GM18502 (cell line): ENCODE measurements around the gene TPRN.

Experiments
- ATAC-seq: cut with Tn5 transposase; IDR thresholded peaks from one replicate; pipeline ENCODE4 v1.9.1; 2021; ENCODE audit warnings: mild to moderate bottlenecking; ENCODE audit not compliant: unreplicated experiment, poor library complexity

Gene TPRN

DNA sequence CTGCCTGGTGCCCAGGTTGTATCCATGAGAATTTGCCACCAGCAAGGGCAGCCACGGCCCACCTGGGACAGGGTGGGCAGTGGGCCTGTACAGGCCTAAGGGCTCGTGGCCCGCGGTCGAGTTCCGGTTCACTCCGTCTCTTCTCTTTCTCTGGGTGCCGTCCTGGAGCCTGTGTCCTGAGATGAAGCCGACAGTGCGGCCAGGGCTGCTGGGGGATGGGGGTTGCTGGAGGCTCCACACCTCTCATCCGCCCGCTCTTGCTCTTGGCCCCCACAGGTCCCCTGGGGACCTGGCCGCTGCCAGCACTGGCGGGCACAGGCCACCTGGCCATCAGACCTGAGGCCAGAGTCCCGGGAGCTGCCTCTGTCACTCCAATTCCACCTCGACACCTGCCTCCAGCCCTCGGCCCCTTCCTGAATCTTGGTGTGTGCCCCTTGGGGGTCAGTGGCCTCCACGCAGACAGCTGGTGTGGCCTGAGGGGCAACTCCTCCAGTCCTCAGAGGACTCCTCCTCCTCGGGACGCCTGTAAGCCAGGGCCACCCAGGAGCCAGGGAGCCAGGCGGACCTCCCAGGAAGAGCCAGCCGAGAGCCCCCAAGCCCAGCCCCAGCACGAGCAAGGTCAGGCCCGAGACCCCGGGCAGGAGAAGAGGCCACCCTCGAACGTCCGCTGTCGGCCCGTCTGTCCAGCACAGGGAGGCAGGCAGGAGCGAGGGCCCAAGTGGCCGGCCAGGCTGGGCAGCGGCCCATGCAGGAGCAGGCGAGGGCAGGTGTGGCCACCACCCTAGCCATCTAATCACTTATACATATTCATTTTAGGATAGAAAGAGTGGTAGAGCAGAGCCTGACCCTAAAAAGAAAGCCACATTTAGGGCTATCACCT, 35.9 kb downstream of the TPRN start:
- no peak for ATAC-seq

GRCh38 chr9:137163805-137164204, 36.7 kb downstream of the TPRN start:
- ATAC-seq: no peak

GRCh38 chr9:137163365-137163715, 37.2 kb downstream of the TPRN start:
- ATAC-seq: no peak

GRCh38 chr9:137162505-137163364, 37.8 kb downstream of the TPRN start:
- no peak for ATAC-seq

DNA sequence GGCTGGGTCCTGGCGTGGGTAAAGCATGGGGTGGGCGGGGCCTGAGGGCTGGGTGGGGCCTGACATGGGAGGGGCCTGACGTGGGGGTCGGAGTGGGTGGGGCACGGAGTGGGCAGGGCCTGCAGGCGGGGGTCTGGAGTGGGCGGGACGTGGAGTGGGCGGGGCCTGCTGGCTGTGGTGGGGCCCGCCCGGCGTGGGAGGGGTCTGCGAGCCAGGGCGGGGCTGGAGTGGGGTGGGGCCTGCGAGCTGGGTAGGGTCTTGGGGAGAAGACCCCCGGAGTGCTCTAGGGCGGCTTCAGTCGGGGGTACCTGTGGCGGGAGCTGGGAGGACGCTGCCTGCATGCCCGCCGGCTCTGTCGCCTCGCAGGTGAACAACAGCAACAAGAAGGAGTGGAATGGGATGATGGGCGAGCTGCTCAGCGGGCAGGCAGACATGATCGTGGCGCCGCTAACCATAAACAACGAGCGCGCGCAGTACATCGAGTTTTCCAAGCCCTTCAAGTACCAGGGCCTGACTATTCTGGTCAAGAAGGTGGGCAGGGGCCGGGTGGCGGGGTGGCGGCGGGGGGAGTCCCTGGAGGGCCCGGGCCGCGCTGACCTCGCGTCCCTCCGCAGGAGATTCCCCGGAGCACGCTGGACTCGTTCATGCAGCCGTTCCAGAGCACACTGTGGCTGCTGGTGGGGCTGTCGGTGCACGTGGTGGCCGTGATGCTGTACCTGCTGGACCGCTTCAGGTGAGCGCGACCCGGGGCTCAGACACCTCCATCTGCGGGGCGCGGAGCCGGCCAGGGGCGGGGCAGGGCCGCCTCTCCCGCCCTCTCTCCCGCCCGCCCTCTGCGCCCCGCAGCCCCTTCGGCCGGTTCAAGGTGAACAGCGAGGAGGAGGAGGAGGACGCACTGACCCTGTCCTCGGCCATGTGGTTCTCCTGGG, 38.7 kb downstream of the TPRN start:
- no peak for ATAC-seq

- no peak for ATAC-seq
Observed at GRCh38 chr9:137160716-137161557, 39.6 kb downstream of the TPRN start.

- no peak for ATAC-seq
Observed at GRCh38 chr9:137160054-137160425, 40.5 kb downstream of the TPRN start.

DNA sequence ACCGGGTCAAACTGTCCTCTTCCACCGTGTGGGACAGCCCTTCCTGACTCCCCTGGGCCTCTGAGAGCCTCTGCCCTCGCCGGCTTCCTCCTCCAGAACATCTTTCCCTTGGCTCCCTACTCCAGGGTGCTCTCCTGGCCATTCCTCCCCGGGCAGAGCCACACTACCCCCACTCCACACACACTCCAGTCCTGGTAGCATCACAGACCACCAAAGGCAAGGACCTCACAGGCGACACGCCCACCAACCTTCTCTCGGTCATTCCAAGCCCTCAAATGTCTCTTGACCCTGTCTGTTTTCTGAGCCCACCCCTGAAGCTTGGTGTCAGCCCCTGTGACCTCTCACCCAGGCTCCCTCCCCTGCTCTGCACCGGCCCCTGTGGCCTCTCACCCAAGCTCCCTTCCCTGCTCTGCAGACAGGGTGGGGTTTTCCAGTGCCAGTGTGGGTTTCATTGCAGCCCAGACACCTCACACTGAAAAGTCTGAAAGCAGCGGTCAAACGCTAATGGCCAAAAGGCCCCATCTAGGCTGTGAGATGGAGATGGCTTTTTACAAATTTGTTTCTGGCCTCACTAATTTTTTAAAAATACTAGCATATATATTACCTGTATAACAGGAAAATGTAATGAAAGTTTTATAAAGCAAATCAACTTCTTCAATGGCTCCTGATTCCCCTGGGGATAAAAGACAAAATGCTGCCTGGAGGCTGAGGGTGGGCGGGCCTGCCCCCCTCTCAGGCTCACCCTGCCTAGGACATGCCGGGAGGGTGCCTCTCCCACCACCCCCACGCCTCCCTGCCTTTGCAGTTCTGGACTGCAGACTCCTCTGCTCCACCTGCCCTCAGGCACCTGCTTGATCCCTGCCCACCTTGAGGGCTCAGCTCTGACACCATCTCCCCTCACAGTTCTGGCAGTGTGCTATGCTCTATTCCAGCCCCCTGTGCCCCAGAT, 41.2 kb downstream of the TPRN start:
- ATAC-seq: no peak

GRCh38 chr9:137158625-137159024, 41.9 kb downstream of the TPRN start:
- no peak for ATAC-seq

- ATAC-seq: no peak
Observed at GRCh38 chr9:137157618-137158415, 42.7 kb downstream of the TPRN start.

- ATAC-seq: no peak
Observed at GRCh38 chr9:137156567-137157375, 43.8 kb downstream of the TPRN start.

DNA sequence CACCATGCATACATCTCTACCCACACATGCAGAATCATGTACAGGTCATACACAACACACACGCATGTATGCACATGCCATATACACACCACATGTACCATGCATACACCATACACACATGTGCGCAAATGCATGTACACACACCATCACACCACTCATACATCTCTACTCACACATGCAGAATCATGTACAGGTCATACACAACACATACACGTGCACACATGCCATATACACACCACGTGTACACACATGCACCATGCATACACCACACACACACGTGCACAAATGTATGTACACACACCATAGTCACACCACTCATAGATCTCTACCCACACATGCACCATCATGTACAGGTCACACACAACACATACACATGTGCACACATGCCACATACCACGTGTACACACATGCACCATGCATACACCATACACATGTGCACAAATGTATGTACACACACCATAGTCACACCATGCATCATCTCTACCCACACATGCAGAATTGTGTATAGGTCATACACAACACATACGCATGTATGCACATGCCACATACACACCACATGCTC, 47.6 kb downstream of the TPRN start:
- ATAC-seq: no peak

- peak; percentile 43 for ATAC-seq
Observed at GRCh38 chr9:137150617-137151457, 49.7 kb downstream of the TPRN start.

DNA sequence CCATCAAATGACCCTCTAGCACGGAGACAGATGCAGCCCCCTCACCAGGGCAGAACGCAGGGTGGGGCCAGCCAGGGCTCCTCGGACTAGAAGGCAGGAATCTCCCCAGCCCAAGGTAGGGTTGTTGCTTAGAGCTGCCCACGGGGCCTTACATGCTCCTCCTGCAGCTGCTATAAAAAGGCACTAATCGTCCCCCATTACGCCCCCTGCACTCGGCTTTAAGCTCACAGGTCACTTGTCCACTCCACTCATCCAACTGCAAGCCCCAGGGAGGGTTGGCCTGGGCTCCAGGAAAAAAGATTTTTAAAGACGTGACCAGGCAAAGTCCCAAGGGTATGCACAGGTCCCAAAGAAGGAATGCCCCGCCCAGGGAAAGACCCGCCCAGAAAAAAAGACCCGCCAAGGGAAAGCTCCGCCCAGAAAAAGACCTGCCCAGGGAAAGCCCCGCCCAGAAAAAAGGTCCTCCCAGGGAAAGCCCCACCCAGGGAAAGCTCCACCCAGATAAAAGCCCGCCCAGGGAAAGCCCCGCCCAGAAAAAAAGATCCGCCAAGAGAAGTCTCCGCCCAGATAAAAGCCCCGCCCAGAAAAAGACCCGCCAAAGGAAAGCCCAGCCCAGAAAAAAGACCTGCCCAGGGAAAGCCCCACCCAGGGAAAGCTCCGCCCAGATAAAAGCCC, 50.5 kb downstream of the TPRN start:
- peak; percentile 37 for ATAC-seq

DNA sequence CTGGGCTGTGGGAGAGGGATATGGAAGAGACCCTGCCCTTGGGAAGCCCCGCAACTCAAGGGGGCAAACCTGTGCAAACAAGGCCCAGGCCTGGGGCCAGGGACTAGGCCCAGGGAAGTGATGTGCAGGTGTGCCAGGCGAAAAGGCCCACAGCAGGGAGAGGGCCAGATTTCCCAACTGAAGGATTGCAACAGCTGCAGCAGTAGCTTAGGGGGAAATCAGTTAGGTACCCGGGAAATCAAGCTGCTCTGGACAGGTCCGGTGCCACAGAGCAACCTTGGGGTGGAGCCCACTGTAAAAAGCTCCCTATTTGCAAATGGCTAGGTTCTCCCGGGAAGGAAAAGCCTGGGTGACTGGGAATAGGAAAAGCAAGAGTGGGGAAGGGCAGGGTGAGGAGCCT, 51.2 kb downstream of the TPRN start:
- no peak for ATAC-seq
